Measurements from ENCODE around the gene SIN3B.

- TF ChIP-seq ELF4 (IDR thresholded peaks at IDR 0.05) (no peak), ARNT (IDR thresholded peaks at IDR 0.05) (no peak), SUZ12 (IDR thresholded peaks at IDR 0.05) (no peak), PKNOX1 (IDR thresholded peaks at IDR 0.05) (no peak), TARDBP (IDR thresholded peaks at IDR 0.05) (no peak), FOXM1 (IDR thresholded peaks at IDR 0.05; ENCODE audit: borderline replicate concordance) (no peak)
Observed at GRCh38 chr19:16794456-16795441, 34.4 kb upstream of the SIN3B start.
